ENCODE measurements around the gene ZAP70.
"Not testable (repeated sequence)": the region's sequence is repeated elsewhere in the genome, so short reads cannot be mapped to it uniquely, and the experiment has no call there.

Gene ZAP70

DNA sequence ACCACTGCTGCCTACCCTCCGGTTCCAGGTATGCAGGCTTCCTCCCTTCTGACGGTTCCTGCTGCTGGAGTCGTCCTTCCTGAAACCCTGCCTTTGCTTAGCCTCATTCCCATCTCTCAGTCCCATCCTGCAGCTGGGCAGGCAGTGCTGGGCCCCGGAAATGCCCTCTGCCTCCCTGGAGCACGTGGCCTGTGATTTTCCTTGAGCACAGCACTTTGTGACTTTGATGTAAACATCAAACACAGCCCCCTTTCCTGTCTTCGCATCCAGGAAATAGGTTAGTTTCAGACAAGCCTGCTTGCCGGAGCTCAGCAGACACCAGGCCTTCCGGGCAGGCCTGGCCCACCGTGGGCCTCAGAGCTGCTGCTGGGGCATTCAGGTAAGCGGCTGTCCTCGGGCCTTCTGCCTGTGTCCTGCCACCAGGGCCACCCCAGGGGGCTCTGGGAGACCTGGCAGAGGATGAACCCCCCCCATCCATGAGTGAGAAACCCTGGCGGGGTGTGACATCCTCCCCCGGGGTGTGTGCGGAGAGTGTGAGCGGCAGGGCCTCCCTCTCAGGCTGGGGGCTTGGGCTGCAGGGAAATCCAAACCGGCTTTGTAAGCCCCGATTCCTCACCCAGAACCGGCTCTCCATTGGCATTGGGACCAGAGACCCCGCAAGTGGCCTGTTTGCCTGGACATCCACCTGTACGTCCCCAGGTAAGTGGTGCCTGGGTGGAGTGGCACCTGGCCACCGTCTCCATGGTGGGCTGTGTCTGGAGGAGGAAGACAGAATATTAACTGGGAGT, at the start of gene ZAP70:
Gene ZAP70 (plus strand): TSS at position 281 of the 788 bp plus-strand sequence. CDS start 10,461 bp downstream, outside the sequence.
- no peak for DNase-seq (ENCODE audit: low spot score)

DNA sequence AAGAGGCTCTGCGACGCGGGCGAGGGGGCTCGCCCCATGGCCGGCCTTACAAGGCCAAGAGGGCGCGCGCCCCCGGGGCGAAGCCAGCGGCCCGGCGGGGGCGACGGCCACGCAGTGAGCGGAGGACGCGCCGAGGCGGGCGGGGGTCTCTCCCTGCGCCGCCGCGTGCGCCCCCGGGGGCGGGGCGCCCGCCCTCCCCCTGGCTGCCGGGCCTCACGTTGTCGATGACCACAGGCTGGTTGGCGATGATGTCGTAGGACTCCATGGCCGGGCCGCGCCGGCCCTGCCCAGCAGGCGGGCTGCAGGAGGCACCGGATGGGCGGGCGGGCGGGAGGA, 49.8 kb upstream of the ZAP70 start:
- no peak for DNase-seq (ENCODE audit: low spot score)

DNA sequence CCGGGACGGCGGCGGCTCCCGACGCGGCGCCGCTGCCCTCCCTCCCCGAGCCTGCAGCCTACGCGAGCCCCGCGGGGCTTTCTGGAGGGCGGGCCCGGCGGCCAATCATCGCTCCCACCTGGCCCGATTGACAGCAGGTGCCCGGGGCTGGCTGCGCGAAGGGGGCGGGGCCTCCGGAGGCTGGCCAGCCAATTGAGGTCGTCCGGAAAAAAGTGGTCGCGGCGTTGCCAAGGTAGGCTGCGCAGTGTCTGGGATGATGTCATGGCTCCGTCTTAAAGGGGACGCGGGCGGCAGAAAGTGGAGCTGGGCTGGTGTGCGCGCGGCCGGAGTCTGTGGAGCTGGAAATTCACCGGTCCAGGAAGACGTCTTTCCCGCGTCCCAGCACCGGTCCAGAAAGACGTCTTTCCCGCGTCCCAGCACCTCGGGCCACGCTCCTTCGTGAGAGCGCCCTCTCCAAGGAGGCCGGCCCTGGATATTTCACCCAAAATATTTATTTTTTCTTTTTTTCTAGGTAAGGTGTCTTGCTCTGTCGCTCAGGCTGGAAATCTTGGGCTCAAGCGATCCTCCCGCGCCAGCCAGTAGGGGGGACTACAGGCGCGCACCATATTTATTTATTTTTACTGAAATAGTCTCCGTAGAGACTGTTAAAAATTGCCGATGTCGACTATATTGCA, 49.3 kb upstream of the ZAP70 start, which contains the start of gene ACTR1B:
Gene ACTR1B (minus strand): TSS at position 83 of the 674 bp plus-strand sequence. CDS start 154 bp downstream, outside the sequence.
- DNase-seq (ENCODE audit: low spot score), result peak; percentile 97

DNA sequence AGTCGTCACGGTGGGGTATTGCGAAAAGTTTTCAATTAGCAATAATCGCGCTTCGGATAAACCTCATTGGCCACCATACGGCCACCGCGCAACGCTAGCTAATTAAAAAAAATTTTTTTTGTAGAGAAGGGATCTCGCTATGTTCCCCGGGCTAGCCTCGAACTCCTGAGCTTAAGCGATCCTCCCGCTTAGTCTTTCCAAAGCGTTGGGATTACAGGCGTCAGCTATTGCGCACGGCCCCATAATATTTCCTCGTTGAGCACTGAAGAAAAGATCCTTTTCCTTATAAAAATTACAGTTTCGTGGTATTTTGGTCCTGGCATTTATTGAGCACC, 48.8 kb upstream of the ZAP70 start:
- no peak for DNase-seq (ENCODE audit: low spot score)

DNA sequence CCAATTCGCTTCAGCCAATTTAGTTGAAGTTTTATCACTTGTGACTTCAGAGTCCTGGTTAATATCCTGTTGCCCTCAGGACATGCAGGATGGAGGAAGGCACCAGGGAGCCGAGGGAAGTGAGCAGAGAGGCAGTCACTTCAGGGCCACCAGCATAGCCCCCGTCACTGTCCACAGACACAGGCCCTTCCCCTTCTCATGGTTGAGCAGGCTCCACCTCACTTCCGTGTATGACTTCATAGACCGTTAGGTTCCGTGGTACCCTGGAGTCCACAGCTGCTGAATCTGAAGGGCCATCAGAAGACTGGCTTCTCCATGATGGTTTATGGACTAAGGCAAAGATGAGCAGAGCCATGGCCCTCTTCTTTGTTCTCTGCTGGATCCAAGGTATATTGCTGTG, 43.9 kb upstream of the ZAP70 start, which contains the start of gene C2orf92:
Gene C2orf92 (plus strand): TSS at position 266 of the 400 bp plus-strand sequence. CDS start 76 bp downstream, at position 342.
- no peak for DNase-seq (ENCODE audit: low spot score)

DNA sequence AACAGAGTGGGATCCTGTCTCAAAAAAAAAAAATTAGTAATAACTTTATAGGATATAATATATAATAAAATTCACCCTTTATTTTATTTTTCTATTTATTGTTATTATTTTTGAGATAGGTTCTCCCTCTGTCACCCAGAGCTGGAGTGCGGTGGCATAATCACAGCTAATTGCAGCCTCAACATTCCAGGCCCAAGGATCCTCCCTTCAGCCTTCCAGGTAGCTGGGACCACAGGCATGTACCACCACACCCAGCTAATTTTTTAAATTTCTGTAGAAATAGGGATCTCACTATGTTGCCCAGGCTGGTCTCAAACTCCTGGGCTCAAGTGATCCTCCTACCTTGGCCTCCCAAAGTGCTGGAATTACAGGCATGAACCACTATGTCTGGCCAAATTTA, 42.9 kb upstream of the ZAP70 start:
- no peak for DNase-seq (ENCODE audit: low spot score)

DNA sequence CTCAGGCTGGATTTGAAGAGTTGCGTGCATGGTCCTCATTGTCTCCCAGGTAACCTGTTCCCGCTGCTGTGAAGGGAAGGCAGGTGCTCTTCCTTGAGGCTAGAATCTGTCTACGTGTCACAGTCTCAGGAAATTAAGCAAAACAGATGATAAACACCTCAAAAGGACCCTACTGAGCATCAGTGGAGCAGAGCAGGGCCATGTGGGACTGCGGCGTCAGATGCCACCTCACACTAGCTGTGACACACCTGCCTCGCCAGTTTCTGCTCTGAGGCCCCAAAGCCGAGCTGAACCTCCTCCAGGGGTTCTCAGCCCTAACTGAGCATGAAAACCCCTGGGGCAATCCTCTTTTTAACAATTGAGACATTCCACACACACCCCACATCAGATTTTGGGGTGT, 41.9 kb upstream of the ZAP70 start:
- DNase-seq (ENCODE audit: low spot score), result no peak

DNA sequence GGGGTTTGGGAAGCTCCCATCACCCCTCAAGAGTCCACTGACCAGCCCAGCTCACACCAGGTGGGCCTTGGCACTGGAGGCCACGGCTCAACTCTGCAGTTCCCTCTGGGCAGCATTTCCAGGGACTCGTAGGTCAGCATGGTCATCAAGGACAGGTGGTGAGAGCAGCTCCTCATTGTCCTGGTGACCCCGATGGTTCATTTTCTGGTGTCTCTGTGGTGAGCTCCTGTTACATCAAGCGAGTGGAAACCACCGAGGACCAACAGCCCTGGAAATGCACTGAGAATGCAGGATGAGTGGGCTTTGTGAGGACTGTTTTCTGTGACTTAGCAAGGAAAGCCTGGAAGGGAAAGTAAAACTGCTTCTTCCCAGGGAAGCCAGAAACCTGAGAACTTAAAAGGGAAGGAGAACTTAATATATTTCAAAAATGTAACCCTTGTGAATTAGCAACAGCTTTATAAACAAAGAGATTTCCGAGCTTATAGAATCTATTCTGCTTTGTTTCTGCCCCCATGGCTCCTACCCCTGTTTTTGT, 40.7 kb upstream of the ZAP70 start:
- DNase-seq (ENCODE audit: low spot score), result not testable (repeated sequence)

DNA sequence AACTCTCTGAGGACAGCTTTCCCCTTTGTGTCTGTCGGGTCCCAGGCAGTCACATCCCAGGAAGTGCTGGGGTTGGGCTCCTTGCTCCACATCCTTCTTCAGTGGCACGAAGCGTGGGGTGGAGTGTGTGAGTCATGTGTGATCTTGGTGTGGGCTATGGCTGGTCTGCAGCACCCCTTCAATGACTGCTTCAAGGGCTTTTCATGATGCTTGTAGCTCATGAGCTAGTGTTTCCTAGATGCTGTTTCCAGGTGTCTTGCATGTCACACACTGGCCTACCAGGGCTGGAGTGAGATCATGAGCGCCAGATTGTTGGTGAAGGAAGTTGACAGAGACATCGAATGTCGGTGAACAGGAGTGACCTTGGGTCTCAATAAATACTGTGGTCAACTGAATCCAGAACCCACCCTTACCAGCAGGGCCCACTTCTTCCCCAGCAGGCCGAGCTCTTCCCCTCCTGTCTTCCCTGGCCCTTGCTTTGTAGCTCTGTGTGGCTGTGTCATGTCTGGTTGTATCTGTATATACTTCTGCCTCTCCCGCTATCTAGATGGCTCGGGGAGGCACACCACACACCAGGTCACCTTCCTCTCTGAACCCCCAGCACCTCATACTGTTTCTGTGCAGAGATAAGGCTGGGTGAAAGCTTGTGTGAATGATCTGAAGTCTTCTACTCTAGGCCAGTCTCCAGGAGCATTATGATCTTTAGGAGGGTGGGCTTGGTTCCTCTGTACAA, 40.0 kb upstream of the ZAP70 start:
- DNase-seq (ENCODE audit: low spot score), result no peak

DNA sequence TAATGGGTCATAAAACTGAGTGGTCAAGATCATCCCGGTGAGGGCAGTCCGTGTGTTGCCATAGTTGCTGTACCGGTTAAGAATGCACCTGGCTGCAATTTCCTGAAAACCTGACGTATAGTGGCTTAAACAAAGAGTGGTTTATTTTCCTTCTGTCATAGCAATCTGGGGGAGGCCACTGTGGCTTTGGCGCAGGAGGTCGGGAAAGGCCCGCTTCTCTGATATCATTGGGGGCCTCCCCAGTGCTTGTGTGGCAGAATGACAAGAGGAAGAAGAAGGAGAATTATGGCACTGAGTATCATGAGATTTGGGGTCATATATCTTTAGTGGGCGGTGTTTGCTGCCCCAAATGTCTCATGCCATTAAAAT, 39.5 kb upstream of the ZAP70 start:
- no peak for DNase-seq (ENCODE audit: low spot score)

DNA sequence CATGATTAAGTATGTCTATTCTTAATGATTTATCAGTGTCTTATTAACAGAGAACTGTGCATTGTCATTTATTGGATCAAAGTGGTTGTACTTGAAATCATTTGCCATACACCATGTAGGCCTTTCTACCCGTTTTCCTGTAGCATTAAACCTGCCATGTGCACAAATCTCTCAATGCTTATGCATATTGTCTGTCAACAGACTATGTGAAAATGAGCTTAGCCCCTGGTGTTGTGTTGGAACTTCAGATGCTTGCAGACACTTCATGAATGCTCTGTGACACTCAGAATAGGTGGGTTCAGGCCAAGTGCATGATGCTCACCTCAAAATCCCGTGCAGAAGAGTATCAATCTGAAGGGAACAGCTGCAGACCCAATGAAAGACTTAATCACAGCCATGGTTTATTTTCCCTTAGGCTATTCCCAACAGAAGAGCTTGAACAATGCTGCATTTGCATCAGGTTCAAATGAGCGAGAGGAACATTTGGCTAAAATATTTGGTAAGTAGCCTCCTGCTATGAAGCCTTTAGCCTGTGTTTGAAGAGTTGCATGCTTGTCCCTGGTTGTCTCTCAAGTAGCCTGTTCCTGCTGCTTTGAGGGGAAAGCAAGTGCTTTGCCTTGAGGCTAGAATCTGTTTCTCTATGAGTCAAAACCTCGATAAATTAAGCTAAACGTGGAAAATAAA, 37.8 kb upstream of the ZAP70 start:
- no peak for DNase-seq (ENCODE audit: low spot score)

DNA sequence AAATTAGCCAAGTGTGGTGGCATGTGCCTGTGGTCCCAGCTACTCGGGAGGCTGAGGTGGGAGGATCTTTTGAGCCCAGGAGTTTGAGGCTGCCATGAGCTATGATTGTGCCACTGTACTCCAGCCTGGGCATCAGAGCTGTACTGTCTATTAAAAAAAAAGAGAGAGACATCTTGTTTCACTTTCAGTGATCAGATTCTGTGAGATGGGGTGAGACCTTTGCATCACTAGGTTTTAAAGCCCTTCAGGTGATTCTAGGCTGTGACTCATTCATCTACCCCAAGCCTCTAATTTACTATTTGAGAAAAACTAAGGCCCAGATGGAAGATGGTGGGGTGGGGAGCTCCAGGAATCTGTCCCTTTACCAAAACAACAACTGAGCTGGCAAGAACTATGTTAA, 36.8 kb upstream of the ZAP70 start:
- no peak for DNase-seq (ENCODE audit: low spot score)

DNA sequence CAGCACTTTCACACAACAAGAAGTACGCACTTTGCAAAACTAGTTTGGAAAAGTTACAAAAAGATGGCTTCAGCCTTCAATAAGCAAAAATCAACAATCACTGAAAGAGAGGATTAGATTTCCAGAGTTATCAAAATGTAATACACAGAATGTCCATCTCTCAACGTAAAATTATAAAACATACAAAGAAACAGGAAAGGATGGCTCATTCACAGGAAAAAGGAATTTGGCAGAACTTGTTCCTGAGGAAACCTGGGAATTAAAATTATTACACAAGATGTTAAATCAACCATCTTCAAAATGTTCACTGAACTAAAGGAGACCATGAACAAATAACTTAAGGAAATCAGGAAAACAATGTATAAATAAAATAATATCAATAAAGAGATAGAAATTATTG, 35.9 kb upstream of the ZAP70 start:
- DNase-seq (ENCODE audit: low spot score), result no peak

DNA sequence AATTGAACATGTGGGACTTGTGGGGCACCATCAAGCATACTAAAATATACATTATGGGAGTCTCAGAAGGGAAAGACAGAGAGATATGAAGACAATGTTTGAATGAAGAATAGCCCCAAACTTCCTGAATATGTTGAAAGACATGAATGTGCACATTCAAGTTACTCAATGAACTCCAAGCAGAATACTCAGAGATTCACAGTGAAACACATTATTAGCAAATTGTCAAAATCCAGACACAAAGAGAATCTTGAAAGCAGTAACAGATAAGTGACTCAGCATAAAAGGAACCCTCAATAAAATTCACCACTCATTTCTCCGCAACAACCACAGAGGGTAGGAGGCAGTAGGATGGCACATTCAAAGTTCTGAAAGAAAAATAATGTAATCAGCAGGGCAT, 35.1 kb upstream of the ZAP70 start:
- no peak for DNase-seq (ENCODE audit: low spot score)

DNA sequence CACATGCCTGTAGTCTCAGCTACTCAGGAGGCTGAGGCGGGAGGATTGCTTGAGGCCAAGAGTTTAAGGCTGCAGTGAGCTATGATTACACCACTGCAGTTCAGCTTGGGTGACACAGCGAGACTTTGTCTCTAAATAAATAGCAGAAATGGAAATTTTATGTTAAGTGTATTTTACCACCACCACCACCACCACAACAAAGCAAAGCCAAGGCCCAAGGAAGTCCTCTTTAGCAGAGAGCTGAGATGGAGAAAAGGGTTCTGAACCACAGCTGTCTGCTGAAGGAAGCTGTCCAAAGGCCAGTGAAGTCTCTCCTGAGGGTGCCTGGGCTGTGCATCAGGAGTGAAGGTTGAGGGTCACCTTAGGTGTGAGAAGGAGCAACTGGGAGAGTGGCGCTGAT, 26.1 kb upstream of the ZAP70 start:
- not testable (repeated sequence) for DNase-seq (ENCODE audit: low spot score)

DNA sequence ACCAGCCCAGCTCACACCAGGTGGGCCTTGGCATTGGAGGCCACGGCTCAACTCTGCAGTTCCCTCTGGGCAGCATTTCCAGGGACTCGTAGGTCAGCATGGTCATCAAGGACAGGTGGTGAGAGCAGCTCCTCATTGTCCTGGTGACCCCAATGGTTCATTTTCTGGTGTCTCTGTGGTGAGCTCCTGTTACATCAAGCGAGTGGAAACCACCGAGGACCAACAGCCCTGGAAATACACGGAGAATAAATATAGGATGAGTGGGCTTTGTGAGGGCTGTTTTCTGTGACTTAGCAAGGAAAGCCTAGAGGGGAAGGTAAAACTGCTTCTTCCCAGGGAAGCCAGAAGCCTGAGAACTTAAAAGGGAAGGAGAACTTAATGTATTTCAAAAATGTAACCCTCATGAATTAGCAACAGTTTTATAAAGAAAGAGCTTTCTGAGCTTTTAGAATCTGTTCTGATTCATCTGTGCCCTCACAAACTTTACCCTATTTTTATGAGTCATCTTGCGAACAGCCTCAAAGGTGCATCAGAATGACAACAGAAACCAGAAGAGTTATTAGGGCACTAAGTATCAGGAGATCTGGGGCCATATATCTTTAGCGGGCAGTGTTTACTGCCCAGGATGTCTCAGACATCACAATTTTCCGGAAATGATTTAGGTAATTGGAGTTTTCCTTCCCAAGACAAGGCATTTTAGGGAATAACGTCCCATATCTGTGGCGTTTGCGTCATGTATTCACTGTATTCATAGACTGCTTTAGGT, 25.1 kb upstream of the ZAP70 start:
- DNase-seq (ENCODE audit: low spot score), result no peak

DNA sequence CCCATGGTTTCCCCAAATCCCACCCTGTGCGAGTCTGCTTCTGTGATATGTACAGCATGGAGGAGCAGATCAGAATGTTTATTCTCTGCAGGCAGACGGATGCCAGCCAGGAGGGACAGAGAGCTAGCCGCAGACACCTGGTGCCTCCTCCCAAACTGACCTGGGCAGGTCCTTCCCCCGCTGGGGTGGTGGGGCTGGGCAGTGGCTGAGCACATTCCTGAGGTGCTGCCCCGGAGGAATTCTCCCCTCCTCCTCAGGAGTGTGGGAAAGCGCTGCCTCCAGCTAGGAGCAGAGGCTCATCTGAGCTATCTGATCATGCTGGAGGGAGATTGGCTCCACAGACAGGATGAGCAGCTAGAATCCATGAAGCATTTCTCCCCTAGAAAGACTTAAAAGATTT, 22.2 kb upstream of the ZAP70 start:
- DNase-seq (ENCODE audit: low spot score), result no peak

DNA sequence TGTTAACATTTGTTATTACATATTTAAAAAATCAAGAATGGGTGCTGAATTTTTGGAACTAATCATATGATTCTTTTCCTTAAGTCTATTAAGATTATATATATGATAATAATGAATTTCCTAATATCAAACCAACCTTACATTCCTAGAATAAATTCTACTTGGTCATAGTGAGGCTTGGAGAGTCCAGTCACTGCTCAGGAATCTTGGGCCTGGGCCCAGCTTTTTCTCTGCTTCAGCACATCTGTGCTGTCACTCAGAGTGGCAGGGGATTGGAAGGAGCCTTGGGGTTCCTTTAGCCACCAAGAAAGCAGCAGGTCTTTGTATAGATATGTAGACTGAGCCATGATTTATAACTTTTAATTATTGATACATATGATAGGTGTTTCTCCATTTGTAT, 19.9 kb upstream of the ZAP70 start:
- no peak for DNase-seq (ENCODE audit: low spot score)

DNA sequence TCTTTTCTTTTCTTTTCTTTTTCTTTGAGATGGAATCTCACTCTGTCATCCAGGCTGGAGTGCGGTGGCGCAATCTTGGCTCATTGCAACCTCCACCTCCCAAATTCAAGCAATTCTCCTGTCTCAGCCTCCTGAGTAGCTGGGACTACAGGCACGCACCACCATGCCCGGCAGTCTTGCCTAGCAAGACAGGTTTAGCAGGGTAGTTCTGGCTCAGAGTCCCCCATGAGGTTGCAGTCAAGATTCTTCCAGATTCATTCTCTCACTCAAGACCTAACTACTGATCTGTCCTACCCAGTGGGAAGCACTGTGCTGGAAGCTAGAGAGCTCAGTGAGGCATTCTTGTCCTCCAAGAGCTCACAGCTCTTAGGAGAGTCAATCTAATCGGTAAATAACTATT, 17.6 kb upstream of the ZAP70 start:
- no peak for DNase-seq (ENCODE audit: low spot score)

DNA sequence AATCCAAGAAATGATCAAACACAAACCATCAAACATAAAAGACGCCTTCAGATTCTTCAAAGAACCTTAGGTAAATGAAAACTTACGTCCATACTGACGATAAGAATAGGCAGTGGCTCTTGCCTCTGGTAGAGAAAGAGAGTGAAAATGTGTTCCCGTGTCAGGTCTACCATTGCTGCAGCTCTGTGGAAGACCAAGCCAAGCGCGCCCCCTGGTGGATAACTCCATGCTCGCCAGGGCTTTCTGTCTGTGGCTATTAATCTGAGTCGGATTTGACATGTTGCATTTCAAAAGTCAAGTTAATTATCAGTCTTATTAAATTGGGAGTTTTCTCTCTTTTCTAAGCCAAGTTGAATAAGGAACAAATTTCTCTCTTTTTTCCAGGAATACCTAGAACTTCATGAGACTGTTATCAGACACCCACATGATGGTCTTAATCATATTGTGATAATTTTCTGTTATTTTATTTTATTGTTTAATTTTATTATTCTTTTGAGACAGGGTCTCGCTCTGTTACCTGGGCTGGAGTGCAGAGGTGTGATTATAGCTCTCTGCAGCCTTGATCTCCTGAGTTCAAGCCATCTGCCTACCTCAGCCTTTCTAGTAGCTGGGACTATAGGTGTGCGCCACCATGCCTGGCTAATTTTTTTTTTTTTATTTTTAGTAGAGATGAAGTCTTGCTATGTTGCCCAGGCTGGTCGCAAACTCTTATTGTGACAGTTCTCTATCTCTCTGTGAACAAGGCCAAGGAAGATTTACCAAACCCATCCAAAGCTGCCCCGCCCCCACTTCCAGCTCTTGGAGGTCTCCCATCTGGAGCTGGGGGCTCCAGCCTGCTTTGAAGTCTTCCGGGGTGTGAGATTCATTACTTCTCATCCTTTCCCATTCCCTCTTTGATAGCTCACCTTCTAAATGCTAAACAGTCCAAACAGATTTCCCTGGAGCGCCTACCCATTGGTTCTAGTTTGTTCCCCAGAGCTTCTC, 15.8 kb upstream of the ZAP70 start:
- peak; percentile 86 for DNase-seq (ENCODE audit: low spot score)
